PFSK-1 (cell line): ENCODE data around the gene SUOX.

Experiments used
- FOXP2 ChIP-seq: optimal IDR thresholded peaks from 2 replicates; pipeline ENCODE3; 2011; ENCODE audit warnings: borderline replicate concordance, control low read depth, inconsistent platforms; ENCODE audit not compliant: insufficient read depth; ENCODE audit errors: extremely low read length, extremely low read depth
- POLR2AphosphoS5 ChIP-seq: IDR thresholded peaks from 2 replicates; pipeline ENCODE4 v1.6.1; 2012; ENCODE audit warnings: low read depth, mild to moderate bottlenecking, control low read depth, low read length, moderate library complexity
- SIN3A ChIP-seq: IDR thresholded peaks from 2 replicates; pipeline ENCODE4 v1.6.1; 2012; ENCODE audit warnings: mild to moderate bottlenecking, low read length, moderate library complexity, borderline replicate concordance; ENCODE audit not compliant: insufficient read depth
- TAF1 ChIP-seq: IDR thresholded peaks from 2 replicates; pipeline ENCODE4 v1.6.1; 2012; ENCODE audit warnings: low read length, control low read depth, borderline replicate concordance; ENCODE audit not compliant: insufficient read depth
- TF ChIP-seq, protein P1 (sequence below), 2 experiments: IDR thresholded peaks; 2 replicates each; pipeline versions ENCODE4 v1.6.1 to v1.8.0; 2011 to 2012; ENCODE audit warnings: low read depth in 2 of 2, low read length in 2 of 2, control low read depth in 1 of 2, inconsistent platforms in 1 of 2, mild to moderate bottlenecking in 1 of 2, moderate library complexity in 1 of 2; ENCODE audit not compliant: insufficient read depth in 1 of 2

Gene SUOX

DNA sequence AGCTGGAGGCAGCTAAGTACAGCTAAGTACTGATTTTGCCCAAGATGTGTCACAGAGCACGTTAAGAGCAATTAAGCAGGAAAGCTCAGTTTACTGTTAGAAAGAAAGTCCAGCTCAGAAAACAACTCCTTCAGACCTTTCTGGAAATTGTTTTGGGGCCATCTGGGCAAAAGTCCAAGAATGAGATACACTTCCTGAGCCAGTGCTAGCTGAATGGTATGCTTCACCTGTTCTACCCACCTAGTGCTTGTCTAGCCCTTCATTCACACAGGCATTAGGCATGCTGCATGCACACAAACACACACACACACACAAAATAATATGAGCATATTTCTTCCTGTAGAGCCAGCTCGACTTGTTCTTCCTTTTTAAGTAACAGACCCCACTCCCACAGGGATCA, 17.1 kb downstream of the SUOX start:
- TF ChIP-seq TAF1 (no peak), FOXP2 (no peak), POLR2AphosphoS5 (no peak), SIN3A (no peak)
- TF ChIP-seq, protein P1, sequence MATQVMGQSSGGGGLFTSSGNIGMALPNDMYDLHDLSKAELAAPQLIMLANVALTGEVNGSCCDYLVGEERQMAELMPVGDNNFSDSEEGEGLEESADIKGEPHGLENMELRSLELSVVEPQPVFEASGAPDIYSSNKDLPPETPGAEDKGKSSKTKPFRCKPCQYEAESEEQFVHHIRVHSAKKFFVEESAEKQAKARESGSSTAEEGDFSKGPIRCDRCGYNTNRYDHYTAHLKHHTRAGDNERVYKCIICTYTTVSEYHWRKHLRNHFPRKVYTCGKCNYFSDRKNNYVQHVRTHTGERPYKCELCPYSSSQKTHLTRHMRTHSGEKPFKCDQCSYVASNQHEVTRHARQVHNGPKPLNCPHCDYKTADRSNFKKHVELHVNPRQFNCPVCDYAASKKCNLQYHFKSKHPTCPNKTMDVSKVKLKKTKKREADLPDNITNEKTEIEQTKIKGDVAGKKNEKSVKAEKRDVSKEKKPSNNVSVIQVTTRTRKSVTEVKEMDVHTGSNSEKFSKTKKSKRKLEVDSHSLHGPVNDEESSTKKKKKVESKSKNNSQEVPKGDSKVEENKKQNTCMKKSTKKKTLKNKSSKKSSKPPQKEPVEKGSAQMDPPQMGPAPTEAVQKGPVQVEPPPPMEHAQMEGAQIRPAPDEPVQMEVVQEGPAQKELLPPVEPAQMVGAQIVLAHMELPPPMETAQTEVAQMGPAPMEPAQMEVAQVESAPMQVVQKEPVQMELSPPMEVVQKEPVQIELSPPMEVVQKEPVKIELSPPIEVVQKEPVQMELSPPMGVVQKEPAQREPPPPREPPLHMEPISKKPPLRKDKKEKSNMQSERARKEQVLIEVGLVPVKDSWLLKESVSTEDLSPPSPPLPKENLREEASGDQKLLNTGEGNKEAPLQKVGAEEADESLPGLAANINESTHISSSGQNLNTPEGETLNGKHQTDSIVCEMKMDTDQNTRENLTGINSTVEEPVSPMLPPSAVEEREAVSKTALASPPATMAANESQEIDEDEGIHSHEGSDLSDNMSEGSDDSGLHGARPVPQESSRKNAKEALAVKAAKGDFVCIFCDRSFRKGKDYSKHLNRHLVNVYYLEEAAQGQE (IDR thresholded peaks at IDR 0.05; ENCODE audit: insufficient read depth in 1 of 2, low read depth in 2 of 2, low read length in 2 of 2) = no peak

- TF ChIP-seq POLR2AphosphoS5 = no peak
- no peak for TF ChIP-seq TAF1
- no peak for TF ChIP-seq SIN3A
- no peak for TF ChIP-seq FOXP2
- TF ChIP-seq, protein P1 (IDR thresholded peaks at IDR 0.05; ENCODE audit: insufficient read depth in 1 of 2, low read depth in 2 of 2, low read length in 2 of 2) = no peak
Observed at GRCh38 chr12:56017181-56017580, 20.1 kb downstream of the SUOX start.

DNA sequence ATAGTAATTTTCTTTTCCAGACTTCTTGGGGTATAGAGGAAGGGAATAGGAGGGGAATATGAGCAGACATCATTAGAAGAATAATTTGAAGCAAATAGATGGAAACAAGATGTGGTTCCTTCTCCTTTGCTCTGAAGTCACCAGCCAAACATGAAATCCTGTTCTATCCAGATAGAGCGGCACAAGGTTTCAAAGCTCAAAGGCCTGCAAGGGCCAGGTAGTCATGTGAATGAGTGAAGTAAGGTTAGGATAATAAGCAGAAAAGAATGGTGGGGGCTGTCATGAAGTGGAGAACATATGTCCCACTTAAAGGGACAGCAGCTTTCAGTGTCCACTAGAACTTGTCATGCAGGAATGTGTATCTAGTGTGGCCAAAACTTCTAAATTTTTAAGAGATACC, 21.3 kb downstream of the SUOX start:
- TF ChIP-seq, protein P1 (IDR thresholded peaks at IDR 0.05; ENCODE audit: insufficient read depth in 1 of 2, low read depth in 2 of 2, low read length in 2 of 2) = no peak
- no peak for TF ChIP-seq SIN3A
- TF ChIP-seq POLR2AphosphoS5 = no peak
- TF ChIP-seq TAF1 = no peak
- TF ChIP-seq FOXP2 = no peak

DNA sequence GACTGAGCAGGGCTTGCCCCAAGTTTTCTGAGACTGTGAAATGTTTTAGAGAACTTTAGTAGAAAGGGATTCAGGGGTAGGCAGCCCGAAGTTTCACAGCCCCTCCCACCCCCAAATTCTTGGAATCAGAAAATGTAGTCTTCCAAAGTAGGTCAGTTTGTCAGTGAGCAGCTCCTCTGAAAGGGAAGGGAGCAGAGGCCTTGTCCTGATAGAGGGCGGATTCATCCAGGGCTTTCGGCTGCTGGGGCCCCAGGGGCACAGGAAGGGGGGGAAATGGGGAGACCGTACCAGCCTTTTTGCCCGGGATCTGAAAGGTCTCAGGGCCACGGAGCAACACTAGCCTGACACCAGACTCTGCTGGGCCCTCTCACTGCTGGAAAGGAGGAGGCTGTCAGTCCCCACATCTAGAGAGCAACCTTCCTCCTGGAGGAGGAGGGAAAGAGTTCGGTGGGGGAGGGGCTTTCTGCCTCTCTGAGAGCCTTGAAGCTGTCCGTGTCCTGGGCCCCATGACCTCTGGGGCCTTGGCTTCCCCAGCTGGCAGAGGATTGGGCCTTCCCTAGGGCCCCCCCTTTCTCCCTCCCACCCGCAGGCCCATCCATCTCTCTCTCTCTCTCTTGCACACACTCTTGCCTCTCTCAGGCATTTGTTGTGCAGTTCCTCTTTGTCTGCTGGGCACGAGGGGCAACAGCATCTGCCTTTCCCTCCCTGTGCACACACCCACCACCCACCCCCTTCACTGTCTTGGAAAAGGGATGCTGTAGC, 23.5 kb downstream of the SUOX start, which contains the start of gene IKZF4:
Gene IKZF4 (plus strand): TSS at position 621 of the 762 bp plus-strand sequence. CDS start 451 bp downstream, outside the sequence.
- no peak for TF ChIP-seq POLR2AphosphoS5
- TF ChIP-seq, protein P1 (IDR thresholded peaks at IDR 0.05; ENCODE audit: insufficient read depth in 1 of 2, low read depth in 2 of 2, low read length in 2 of 2) = no peak
- TF ChIP-seq FOXP2 = no peak
- TF ChIP-seq TAF1 = no peak
- TF ChIP-seq SIN3A = no peak
